Measurements from ENCODE around the gene RFX2.

DNA sequence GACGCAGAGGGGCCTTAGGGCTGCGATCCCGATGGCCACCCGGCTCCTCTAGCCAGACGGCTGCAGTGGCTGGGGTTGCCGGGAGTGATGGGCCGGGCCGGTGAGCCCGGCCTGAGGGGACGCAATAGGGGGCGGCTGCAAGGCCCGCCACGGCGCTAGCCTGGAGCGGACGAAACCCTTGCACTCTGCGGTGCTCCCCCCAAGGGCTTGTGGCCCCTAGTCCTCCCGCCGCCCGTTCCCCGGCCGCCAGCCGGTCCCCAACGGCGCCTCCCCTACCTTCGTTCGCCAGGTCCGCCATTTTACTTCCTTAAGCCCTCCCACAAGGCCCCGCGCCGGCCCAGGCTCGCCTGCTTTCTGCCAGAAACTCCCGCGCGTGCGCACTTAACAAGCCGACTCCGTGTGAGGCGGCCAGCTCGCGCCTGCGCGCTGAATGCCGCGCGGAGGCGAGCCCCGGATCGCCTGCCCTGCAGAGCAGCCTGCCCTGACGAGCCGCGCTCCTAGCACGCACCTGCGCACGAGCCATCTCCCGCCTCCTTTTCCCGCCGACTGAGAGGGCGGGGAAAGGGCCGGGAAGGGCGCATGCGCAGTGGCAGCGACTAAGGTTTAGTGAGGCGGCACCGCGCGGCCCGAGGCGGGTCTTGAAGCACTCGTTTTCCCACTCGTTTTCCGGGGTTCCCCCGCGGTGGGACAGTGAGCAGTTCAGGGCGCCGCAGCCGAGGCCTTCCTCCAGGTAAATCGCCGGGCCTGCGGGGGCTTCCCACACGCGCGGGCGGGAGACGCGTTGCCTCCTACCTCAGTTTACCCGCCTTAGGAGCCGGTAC lies 132.3 kb downstream of the RFX2 start, which contains the start of gene RANBP3:
- TF ChIP-seq GATA2 (IDR thresholded peaks at IDR 0.05; ENCODE audit: low read depth, low read length), result no peak
- no peak for TF ChIP-seq GATA3 (IDR thresholded peaks at IDR 0.05; ENCODE audit: low read depth, low read length)
